Karpas-422 (cell line): ENCODE data around the gene CKB. TPM values are rescaled to one million over a fixed set of nuclear protein-coding genes. Genes with fewer than 3 reads are reported as not detected.

ENCODE experiments used
- small RNA-seq: library from RNA; depleted of rRNA; stranded (forward); fragments of <200 nt; gene quantifications from one replicate; pipeline ENCODE3, GENCODE V24; 2014
- total RNA-seq: library from RNA; depleted of rRNA; stranded (reverse); fragments of >200 nt; shearing (Covaris generic); gene quantifications from 2 replicates; pipeline ENCODE4 v1.2.3, GENCODE V29; 2014; ENCODE audit warnings: low replicate concordance; rRNA removed

CKB gene
- total RNA-seq, 1 experiment from 2014 or later, result 30.4 TPM

Small RNAs within 50 kb of the gene (small RNA-seq; reads per million reads assigned to genes)
- 1.3 reads per million, percentile 38 among the genes with 10 or more reads in this experiment for gene RNU4-68P
- gene RNU7-160P, result not detected

Other genes with a start within 250 kb of the CKB start
- gene EIF5, start 188.6 kb downstream of the CKB start, total RNA-seq, result 133 and 180 TPM in 2 replicates
- 94.5 and 113 TPM in 2 replicates for gene MARK3, start 137.4 kb downstream of the CKB start, total RNA-seq
- 8.0 and 30.8 TPM in 2 replicates for gene TRMT61A, start 6.4 kb upstream of the CKB start, total RNA-seq
- gene BAG5, start 39.8 kb upstream of the CKB start, total RNA-seq, result 23.1 and 32.6 TPM in 2 replicates
- gene COA8, start 40.1 kb upstream of the CKB start, total RNA-seq, result 62.9 and 63.5 TPM in 2 replicates
- 144 and 266 TPM in 2 replicates for gene KLC1, start 106.4 kb upstream of the CKB start, total RNA-seq
- gene XRCC3, start 192.6 kb upstream of the CKB start, total RNA-seq, result 36.7 and 70.5 TPM in 2 replicates
- 28.4 and 29.7 TPM in 2 replicates for gene ZFYVE21, start 193.0 kb upstream of the CKB start, total RNA-seq